ENCODE results near the gene UTP25. TPM values are rescaled to one million over a fixed set of nuclear protein-coding genes. Genes with fewer than 3 reads are reported as not detected.

UTP25 gene
- total RNA-seq, 1 donor from 2014 or later: 6.4 TPM

DNA sequence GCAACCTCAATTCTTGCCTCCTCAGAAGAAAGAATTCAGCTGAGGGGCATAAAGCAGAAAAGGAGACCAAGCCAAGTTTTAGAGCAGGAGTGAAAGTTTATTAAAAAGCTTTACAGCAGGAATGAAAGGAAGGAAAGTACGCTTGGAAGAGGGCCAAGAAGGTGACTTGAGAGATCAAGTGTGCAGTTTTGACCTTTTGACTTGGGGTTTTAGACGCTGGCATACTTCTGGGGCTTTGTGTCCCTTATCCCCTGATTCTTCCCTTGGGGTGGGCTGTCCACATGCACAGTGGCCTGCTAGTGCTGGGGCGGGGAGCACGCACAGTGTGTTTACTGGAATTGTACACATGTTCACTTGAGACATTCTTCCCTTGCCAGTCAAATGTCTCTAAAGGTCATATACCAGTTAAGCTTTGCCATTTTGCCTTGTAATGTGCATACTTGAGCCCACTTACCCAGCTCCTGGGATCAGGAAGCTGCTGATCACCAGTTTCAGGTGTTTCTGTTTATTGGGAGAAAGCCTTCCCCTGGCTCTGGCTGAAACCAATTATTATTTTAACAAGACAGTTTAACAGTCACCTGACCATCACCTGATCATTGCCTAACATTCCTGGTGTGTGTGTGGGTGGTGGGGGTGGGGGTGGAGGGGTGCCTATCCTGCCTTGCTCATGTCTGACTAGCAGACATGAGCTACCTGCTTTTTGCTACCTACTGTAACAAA, 36.2 kb downstream of the UTP25 start:
- Histone ChIP-seq H3K27ac (no peak overlapping the region), H3K27me3 (no peaks in the 10 kb centered on the region), H4K20me1 (ENCODE audit: low read depth) (no peaks in the 10 kb centered on the region), H2AFZ (replicated peaks) (no peak overlapping the region), H3K9ac (no peak overlapping the region), H3K4me3 (no peak overlapping the region), H3K4me2 (no peak overlapping the region), H3K36me3 (no peaks in the 10 kb centered on the region), H3K79me2 (ENCODE audit: low read depth) (no peaks in the 10 kb centered on the region), H3F3A (ENCODE audit: low read depth) (no peaks in the 10 kb centered on the region), H3K9me3 (ENCODE audit: low read depth) (no peaks in the 10 kb centered on the region), H3K4me1 (peaks cover 18% of the 10 kb centered on the region)
- H3K4me3 Mint-ChIP-seq: no peak overlapping the region
- no peaks in the 10 kb centered on the region for H3K36me3 Mint-ChIP-seq
- H3K27me3 Mint-ChIP-seq (ENCODE audit: insufficient read depth, low read depth): peaks cover 9% of the 10 kb centered on the region
- no peak overlapping the region for H3K27ac Mint-ChIP-seq
- no peak for DNase-seq (ENCODE audit: low spot score)
- peaks cover 9% of the 10 kb centered on the region for H3K9me3 Mint-ChIP-seq
- TF ChIP-seq EZH2phosphoT487 (IDR thresholded peaks at IDR 0.05) (no peak), EZH2 (IDR thresholded peaks at IDR 0.05) (no peak)
- TF ChIP-seq, protein P1, sequence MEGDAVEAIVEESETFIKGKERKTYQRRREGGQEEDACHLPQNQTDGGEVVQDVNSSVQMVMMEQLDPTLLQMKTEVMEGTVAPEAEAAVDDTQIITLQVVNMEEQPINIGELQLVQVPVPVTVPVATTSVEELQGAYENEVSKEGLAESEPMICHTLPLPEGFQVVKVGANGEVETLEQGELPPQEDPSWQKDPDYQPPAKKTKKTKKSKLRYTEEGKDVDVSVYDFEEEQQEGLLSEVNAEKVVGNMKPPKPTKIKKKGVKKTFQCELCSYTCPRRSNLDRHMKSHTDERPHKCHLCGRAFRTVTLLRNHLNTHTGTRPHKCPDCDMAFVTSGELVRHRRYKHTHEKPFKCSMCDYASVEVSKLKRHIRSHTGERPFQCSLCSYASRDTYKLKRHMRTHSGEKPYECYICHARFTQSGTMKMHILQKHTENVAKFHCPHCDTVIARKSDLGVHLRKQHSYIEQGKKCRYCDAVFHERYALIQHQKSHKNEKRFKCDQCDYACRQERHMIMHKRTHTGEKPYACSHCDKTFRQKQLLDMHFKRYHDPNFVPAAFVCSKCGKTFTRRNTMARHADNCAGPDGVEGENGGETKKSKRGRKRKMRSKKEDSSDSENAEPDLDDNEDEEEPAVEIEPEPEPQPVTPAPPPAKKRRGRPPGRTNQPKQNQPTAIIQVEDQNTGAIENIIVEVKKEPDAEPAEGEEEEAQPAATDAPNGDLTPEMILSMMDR (IDR thresholded peaks at IDR 0.05): no peak
- H3K4me1 Mint-ChIP-seq: peaks cover 20% of the 10 kb centered on the region

DNA sequence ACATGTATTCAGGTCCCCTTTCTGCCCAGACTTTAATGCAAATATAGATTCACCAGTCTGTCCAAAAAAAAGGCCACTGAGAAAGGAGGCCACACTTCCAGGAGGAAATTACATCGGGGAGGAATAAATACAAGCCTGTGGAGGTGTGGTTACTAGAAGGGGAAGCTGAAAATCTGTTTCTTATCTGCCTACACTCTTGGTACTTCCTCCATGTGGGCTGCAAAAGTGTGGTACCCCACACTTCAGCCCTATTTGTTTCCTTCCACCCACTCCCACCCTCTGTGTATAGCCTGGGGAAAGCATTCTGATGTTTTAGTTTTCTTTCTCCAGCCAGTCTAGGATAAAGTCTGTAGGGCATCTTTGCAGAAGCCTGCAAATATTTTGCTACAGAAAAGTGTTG, 38.4 kb downstream of the UTP25 start:
- no peak overlapping the region for H3K4me2 ChIP-seq
- H3K4me1 ChIP-seq: peaks cover 28% of the 10 kb centered on the region
- Mint-ChIP-seq H3K27me3 (ENCODE audit: insufficient read depth, low read depth) (peaks cover 9% of the 10 kb centered on the region), H3K4me3 (no peak overlapping the region), H3K4me1 (peaks cover 28% of the 10 kb centered on the region), H3K27ac (no peak overlapping the region), H3K9me3 (peaks cover 9% of the 10 kb centered on the region), H3K36me3 (no peaks in the 10 kb centered on the region)
- H4K20me1 ChIP-seq (ENCODE audit: low read depth): no peaks in the 10 kb centered on the region
- H3K4me3 ChIP-seq: no peak overlapping the region
- H3K36me3 ChIP-seq: no peaks in the 10 kb centered on the region
- TF ChIP-seq, protein P1 (IDR thresholded peaks at IDR 0.05): no peak
- no peak for TF ChIP-seq EZH2phosphoT487 (IDR thresholded peaks at IDR 0.05)
- TF ChIP-seq EZH2 (IDR thresholded peaks at IDR 0.05): no peak
- H3K79me2 ChIP-seq (ENCODE audit: low read depth): no peaks in the 10 kb centered on the region
- no peak overlapping the region for H3K27ac ChIP-seq
- DNase-seq (ENCODE audit: low spot score): no peak
- H3K9ac ChIP-seq: no peak overlapping the region
- H3F3A ChIP-seq (ENCODE audit: low read depth): peaks cover 4% of the 10 kb centered on the region
- H2AFZ ChIP-seq (replicated peaks): no peak overlapping the region
- no peaks in the 10 kb centered on the region for H3K27me3 ChIP-seq
- H3K9me3 ChIP-seq (ENCODE audit: low read depth): no peaks in the 10 kb centered on the region

DNA sequence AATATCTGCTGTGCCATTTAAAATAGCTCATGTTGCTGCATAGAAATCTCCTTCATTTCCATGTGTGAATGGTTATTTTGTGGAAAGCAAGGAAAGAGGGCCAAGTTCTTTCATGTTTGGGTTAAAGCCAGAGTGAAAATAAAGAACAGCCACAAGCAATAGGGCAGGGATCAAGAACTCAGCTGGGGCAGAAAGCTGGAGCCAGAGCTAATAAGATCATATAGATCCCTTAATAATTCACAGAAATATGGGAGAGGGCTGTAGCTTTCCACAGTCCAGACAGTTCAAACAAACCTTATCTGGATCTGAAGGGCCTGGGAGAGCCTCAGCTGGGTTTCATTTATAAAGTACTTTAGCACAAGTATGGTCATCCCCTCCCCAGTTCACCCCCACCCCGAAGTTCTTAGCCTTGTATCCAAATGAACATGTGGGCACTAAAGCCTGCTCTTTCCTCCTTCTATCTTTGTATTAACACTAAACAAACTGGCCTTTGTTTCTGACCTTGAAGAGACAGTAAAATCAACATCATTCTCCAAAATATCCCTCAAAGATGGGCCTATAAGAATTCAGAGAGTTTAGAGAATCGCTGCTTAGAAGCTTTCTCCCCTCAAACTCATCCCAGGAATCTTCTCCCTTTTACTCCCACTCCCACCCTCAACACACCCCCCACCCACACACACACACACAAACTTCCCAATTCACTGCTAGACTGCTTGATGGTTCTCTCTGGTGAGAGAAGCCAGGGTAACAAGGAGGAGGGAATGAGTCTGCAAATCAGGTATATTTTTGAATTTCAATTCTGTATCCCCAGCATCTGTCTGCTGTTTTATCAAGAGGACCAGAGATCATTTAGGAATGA, 41.7 kb downstream of the UTP25 start:
- Histone ChIP-seq H3K36me3 (no peaks in the 10 kb centered on the region), H3K9ac (no peak overlapping the region), H3F3A (ENCODE audit: low read depth) (peaks cover 4% of the 10 kb centered on the region), H3K4me2 (no peak overlapping the region), H3K4me1 (peaks cover 12% of the 10 kb centered on the region), H3K79me2 (ENCODE audit: low read depth) (no peaks in the 10 kb centered on the region), H2AFZ (replicated peaks) (no peak overlapping the region), H3K27me3 (no peaks in the 10 kb centered on the region), H3K27ac (no peak overlapping the region), H4K20me1 (ENCODE audit: low read depth) (no peaks in the 10 kb centered on the region), H3K9me3 (ENCODE audit: low read depth) (no peaks in the 10 kb centered on the region), H3K4me3 (no peak overlapping the region)
- H3K27ac Mint-ChIP-seq: no peak overlapping the region
- peaks cover 9% of the 10 kb centered on the region for H3K9me3 Mint-ChIP-seq
- H3K27me3 Mint-ChIP-seq (ENCODE audit: insufficient read depth, low read depth): peaks cover 6% of the 10 kb centered on the region
- no peaks in the 10 kb centered on the region for H3K36me3 Mint-ChIP-seq
- H3K4me1 Mint-ChIP-seq: peaks cover 14% of the 10 kb centered on the region
- no peak for DNase-seq (ENCODE audit: low spot score)
- TF ChIP-seq EZH2 (IDR thresholded peaks at IDR 0.05) (no peak), EZH2phosphoT487 (IDR thresholded peaks at IDR 0.05) (no peak)
- TF ChIP-seq, protein P1 (IDR thresholded peaks at IDR 0.05): no peak
- no peak overlapping the region for H3K4me3 Mint-ChIP-seq

All from neural progenitor cell (in vitro differentiated cells).